DOHH2 (cell line): ENCODE measurements around the gene EML3.

Experiments
- CTCF ChIP-seq: fragments of 200-600 bp; sonication (generic); IDR thresholded peaks from one replicate; pipeline ENCODE4 v1.5.1; 2014; ENCODE audit warnings: antibody characterized with exemption, mild to moderate bottlenecking, low read depth, low read length; ENCODE audit not compliant: poor library complexity, severe bottlenecking
- EZH2phosphoT487 ChIP-seq: fragments of 200-600 bp; sonication (generic); IDR thresholded peaks from 2 replicates; pipeline ENCODE4 v1.6.1; 2017; ENCODE audit warnings: borderline replicate concordance, mild to moderate bottlenecking, antibody characterized with exemption, low read length, moderate library complexity, mixed read lengths

DNA sequence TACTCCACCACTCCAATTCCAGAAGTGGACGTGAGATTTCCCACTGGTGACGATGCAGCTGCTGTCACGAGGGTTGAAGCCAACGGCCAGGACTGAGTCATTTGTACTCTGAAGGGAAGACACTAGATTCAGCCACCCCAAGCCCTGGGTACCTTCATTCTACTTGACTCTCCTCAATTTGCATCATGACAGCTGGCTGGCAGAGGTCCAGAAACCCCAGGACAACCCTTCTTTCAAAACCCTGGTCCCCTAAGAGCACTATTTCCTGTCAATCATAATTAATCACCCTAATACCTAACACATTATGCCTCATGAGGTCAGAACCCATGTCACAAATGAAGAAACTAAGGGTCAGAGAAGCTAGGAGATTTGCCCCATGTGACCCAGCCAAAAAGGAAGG lies 4.9 kb downstream of the EML3 start:
- TF ChIP-seq CTCF (no peak), EZH2phosphoT487 (no peak)
